Stomach (tissue), 4 donors: ENCODE measurements around the gene RETREG3.
"Not testable (repeated sequence)": the region's sequence is repeated elsewhere in the genome, so short reads cannot be mapped to it uniquely, and the experiment has no call there.

ENCODE experiments used
- CTCF ChIP-seq, 7 experiments: fragments of 450-650 bp in 4 of 7; fragments of 200-600 bp in 3 of 7; sonication (generic) in 3 of 7; IDR thresholded peaks; one replicate each; pipeline ENCODE4 v1.5.1; 2016 to 2019; ENCODE audit warnings: antibody characterized with exemption in 7 of 7, control low read depth in 2 of 7, mild to moderate bottlenecking in 1 of 7
- EP300 ChIP-seq: sonication (generic); formaldehyde crosslinking; IDR thresholded peaks from one replicate; pipeline ENCODE4 v1.6.1; 2017; ENCODE audit warnings: antibody characterized with exemption
- POLR2A ChIP-seq, 4 donors: fragments of 450-650 bp; IDR thresholded peaks; one replicate each; pipeline ENCODE4 v1.6.1; 2016; ENCODE audit warnings: antibody characterized with exemption in 4 of 4, control low read depth in 2 of 4, mild to moderate bottlenecking in 1 of 4, moderate library complexity in 1 of 4

DNA sequence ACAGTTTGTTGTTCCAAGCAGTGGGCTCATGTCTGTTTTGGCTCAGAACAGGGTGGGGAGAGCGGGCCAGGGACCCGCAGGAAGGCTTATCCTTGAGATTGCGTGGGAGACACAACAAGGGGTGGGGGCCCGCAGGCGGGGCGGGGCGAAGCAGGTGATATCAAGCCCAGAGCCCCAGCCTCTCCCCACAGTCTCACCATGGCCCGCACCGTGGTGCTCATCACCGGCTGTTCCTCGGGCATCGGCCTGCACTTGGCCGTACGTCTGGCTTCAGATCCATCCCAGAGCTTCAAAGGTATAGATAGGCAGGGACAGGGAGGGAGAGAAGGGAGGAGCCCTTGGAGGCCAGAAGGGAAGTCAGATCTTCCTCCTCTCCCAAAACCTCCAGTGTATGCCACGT lies 56.4 kb downstream of the RETREG3 start, which contains the start of gene HSD17B1:
- not testable (repeated sequence) for TF ChIP-seq CTCF (IDR thresholded peaks at IDR 0.05); POLR2A (IDR thresholded peaks at IDR 0.05); EP300
